ENCODE data around the gene UNC13A.

Gene UNC13A

GRCh38 chr19:17719730-17720400, 31.7 kb upstream of the UNC13A start:
- Histone ChIP-seq H3K4me3 (peak overlapping the region; percentile 96 to 100 (median 99)), H3K27me3 (no peaks in the 10 kb centered on the region), H3K9me3 (replicated peaks in 1 of 11) (peaks cover 0 to 4% (median 0%) of the 10 kb centered on the region in 11 experiments; a peak in 1 of 22 replicates), H3K4me1 (peaks cover 69 to 77% (median 74%) of the 10 kb centered on the region in 10 experiments), H3K4me2 (peak overlapping the region; percentile 94 to 99 (median 97)), H3K9ac (peak overlapping the region; percentile 86 to 100 (median 95)), H4K20me1 (peaks cover 21 to 51% (median 36%) of the 10 kb centered on the region in 11 experiments; a peak in 21 of 22 replicates), H3K27ac (peak overlapping the region; percentile 82 to 98 (median 93)), H3K36me3 (peaks cover 22 to 45% (median 34%) of the 10 kb centered on the region in 11 experiments)
- TF ChIP-seq Cebpa-rat (IDR thresholded peaks at IDR 0.05), result no peak

GRCh38 chr19:17718947-17719711, 31.0 kb upstream of the UNC13A start, which contains the start of gene MAP1S:
Gene MAP1S, plus strand, starts transcription at chr19:17719480. Its CDS starts 23 bp downstream, at chr19:17719503.
- H4K20me1 ChIP-seq, result peaks cover 13 to 44% (median 29%) of the 10 kb centered on the region in 11 experiments; a peak in 19 of 22 replicates
- peak within 1 kb of the TSS; percentile 96 to 100 (median 99) for H3K4me3 ChIP-seq
- H3K27ac ChIP-seq, result peak within 1 kb of the TSS; percentile 82 to 98 (median 93)

GRCh38 chr19:17718550-17718946, 30.4 kb upstream of the UNC13A start:
- no peak for TF ChIP-seq Cebpa-rat (IDR thresholded peaks at IDR 0.05)
- Histone ChIP-seq H3K9me3 (replicated peaks in 1 of 11) (peaks cover 0 to 4% (median 0%) of the 10 kb centered on the region in 11 experiments; a peak in 1 of 22 replicates), H3K36me3 (peaks cover 9 to 31% (median 21%) of the 10 kb centered on the region in 11 experiments), H3K27me3 (no peaks in the 10 kb centered on the region), H3K27ac (peak overlapping the region; percentile 82 to 98 (median 93); a peak in 21 of 22 replicates), H4K20me1 (peaks cover 11 to 38% (median 24%) of the 10 kb centered on the region in 11 experiments; a peak in 18 of 22 replicates), H3K4me2 (peak overlapping the region; percentile 68 to 99 (median 94)), H3K4me1 (peaks cover 57 to 67% (median 61%) of the 10 kb centered on the region in 10 experiments), H3K4me3 (peak overlapping the region in 8 of 10 experiments; percentile 98 to 100 (median 99); a peak in 14 of 20 replicates), H3K9ac (peak overlapping the region in 9 of 11 experiments; percentile 86 to 100 (median 95); a peak in 18 of 22 replicates)

More at GRCh38 chr19:17718947-17719711, 31.0 kb upstream of the UNC13A start, which contains the start of gene MAP1S:
- peaks cover 0 to 4% (median 0%) of the 10 kb centered on the region in 11 experiments; a peak in 1 of 22 replicates for H3K9me3 ChIP-seq (replicated peaks in 1 of 11)
- H3K4me1 ChIP-seq, result peaks cover 62 to 72% (median 66%) of the 10 kb centered on the region in 10 experiments
- peak within 1 kb of the TSS; percentile 86 to 100 (median 95) for H3K9ac ChIP-seq
- H3K27me3 ChIP-seq, result no peaks in the 10 kb centered on the region
- peak within 1 kb of the TSS; percentile 94 to 99 (median 97) for H3K4me2 ChIP-seq
- no peak for TF ChIP-seq Cebpa-rat (IDR thresholded peaks at IDR 0.05)
- peaks cover 15 to 37% (median 27%) of the 10 kb centered on the region in 11 experiments for H3K36me3 ChIP-seq

GRCh38 chr19:17716309-17716929, 28.3 kb upstream of the UNC13A start:
- peaks cover 36 to 46% (median 40%) of the 10 kb centered on the region in 10 experiments for H3K4me1 ChIP-seq
- H3K36me3 ChIP-seq, result peaks cover 0 to 15% (median 8%) of the 10 kb centered on the region in 11 experiments; a peak in 14 of 22 replicates
- no peak for TF ChIP-seq Cebpa-rat (IDR thresholded peaks at IDR 0.05)
- H3K27me3 ChIP-seq, result no peaks in the 10 kb centered on the region
- peak overlapping the region; percentile 54 to 85 (median 72); a peak in 21 of 22 replicates for H3K4me2 ChIP-seq
- no peaks in the 10 kb centered on the region for H3K9me3 ChIP-seq (replicated peaks in 1 of 11)
- peak overlapping the region in 1 of 11 experiments; percentile 64; a peak in 2 of 22 replicates for H3K9ac ChIP-seq
- H3K27ac ChIP-seq, result peak overlapping the region in 9 of 11 experiments; percentile 52 to 83 (median 74); a peak in 14 of 22 replicates
- H3K4me3 ChIP-seq, result no peak overlapping the region
- H4K20me1 ChIP-seq, result peaks cover 4 to 19% (median 16%) of the 10 kb centered on the region in 11 experiments; a peak in 15 of 22 replicates

GRCh38 chr19:17711851-17712250, 23.7 kb upstream of the UNC13A start:
- Histone ChIP-seq H4K20me1 (no peaks in the 10 kb centered on the region), H3K9me3 (replicated peaks in 1 of 11) (no peaks in the 10 kb centered on the region), H3K27ac (no peak overlapping the region), H3K36me3 (no peaks in the 10 kb centered on the region), H3K27me3 (no peaks in the 10 kb centered on the region), H3K4me2 (no peak overlapping the region), H3K4me3 (no peak overlapping the region), H3K4me1 (peaks cover 4 to 16% (median 8%) of the 10 kb centered on the region in 10 experiments), H3K9ac (no peak overlapping the region)
- TF ChIP-seq Cebpa-rat (IDR thresholded peaks at IDR 0.05), result no peak

- Histone ChIP-seq H4K20me1 (no peaks in the 10 kb centered on the region), H3K4me2 (no peak overlapping the region), H3K27ac (no peak overlapping the region), H3K4me1 (no peaks in the 10 kb centered on the region), H3K27me3 (no peaks in the 10 kb centered on the region), H3K4me3 (no peak overlapping the region), H3K9ac (no peak overlapping the region), H3K36me3 (no peaks in the 10 kb centered on the region), H3K9me3 (replicated peaks in 1 of 11) (no peaks in the 10 kb centered on the region)
- TF ChIP-seq Cebpa-rat (IDR thresholded peaks at IDR 0.05), result no peak
Measured at GRCh38 chr19:17706750-17707181, 18.6 kb upstream of the UNC13A start.

- Histone ChIP-seq H3K27me3 (no peaks in the 10 kb centered on the region), H3K4me3 (no peak overlapping the region), H3K27ac (no peak overlapping the region), H3K9me3 (replicated peaks in 1 of 11) (no peaks in the 10 kb centered on the region), H4K20me1 (no peaks in the 10 kb centered on the region), H3K4me1 (peaks cover 0 to 9% (median 2%) of the 10 kb centered on the region in 10 experiments; a peak in 7 of 20 replicates), H3K9ac (no peak overlapping the region), H3K4me2 (no peak overlapping the region), H3K36me3 (no peaks in the 10 kb centered on the region)
- TF ChIP-seq Cebpa-rat (IDR thresholded peaks at IDR 0.05), result no peak
Measured at GRCh38 chr19:17703824-17704463, 15.8 kb upstream of the UNC13A start.

- Histone ChIP-seq H3K27ac (no peak overlapping the region), H4K20me1 (no peaks in the 10 kb centered on the region), H3K9me3 (replicated peaks in 1 of 11) (no peaks in the 10 kb centered on the region), H3K4me1 (peaks cover 6 to 15% (median 9%) of the 10 kb centered on the region in 10 experiments; a peak in 15 of 20 replicates), H3K4me2 (no peak overlapping the region), H3K9ac (no peak overlapping the region), H3K4me3 (no peak overlapping the region), H3K27me3 (peaks cover 0 to 10% (median 8%) of the 10 kb centered on the region in 11 experiments; a peak in 15 of 22 replicates), H3K36me3 (no peaks in the 10 kb centered on the region)
- no peak for TF ChIP-seq Cebpa-rat (IDR thresholded peaks at IDR 0.05)
Measured at GRCh38 chr19:17695198-17695597, 7.0 kb upstream of the UNC13A start.

Measured in BLaER1 treated with 17β-estradiol and CSF1 and Interleukin-3, amounts not matched to agents 10 nM and 100 nM (cell line).